ENCODE measurements around the gene AFAP1. TPM values are rescaled to one million over a fixed set of nuclear protein-coding genes. Genes with fewer than 3 reads are reported as not detected.

Gene AFAP1
- total and polyA plus RNA-seq, 2 of the 4 experiments (the other 2 are of a cell fraction) = 48.2 to 80.9 TPM

DNA sequence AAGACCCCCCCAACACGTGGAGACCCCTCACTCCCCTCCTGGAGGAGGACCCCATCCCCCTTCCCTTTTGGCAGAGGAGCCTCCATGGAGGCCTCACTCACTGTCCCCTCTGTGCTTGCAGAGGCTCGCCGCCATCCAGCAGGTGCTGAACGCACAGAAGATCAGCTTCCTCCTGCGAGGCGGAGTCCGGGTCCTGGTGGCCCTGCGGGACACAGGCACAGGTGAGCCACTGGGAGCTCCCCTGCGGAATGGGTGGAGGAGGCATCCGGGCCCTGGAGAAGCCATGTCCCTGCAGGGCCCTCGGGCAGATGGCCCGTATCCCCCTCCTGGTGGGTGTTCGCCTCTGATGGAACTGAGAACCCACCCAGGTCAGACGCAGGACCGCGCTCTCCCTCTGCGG, 206.5 kb downstream of the AFAP1 start:
- H3K23ac ChIP-seq (ENCODE audit: low read depth, low read length) = no peak overlapping the region
- H2AFZ ChIP-seq (replicated peaks; ENCODE audit: low read length, poor library complexity) = no peak overlapping the region
- no peak overlapping the region for H4K91ac ChIP-seq (ENCODE audit: insufficient read depth, low read depth, low read length)
- intact Hi-C loops (cut with micrococcal nuclease) = no loop called here
- dilution Hi-C loops (cut with HindIII; ENCODE audit: low sequenced_read_pairs, unreplicated experiment) = no loop called here
- H3K4me1 ChIP-seq (ENCODE audit: control insufficient read depth, insufficient read depth, low read length) = no peaks in the 10 kb centered on the region
- no peak overlapping the region for H3K4me3 ChIP-seq (ENCODE audit: insufficient read depth, low read depth, low read length)
- H4K20me1 ChIP-seq (ENCODE audit: insufficient read depth, low read length) = no peaks in the 10 kb centered on the region; the same call in 1 of the 2 replicates
- H3K9me1 ChIP-seq (ENCODE audit: insufficient read depth, low read length) = no peaks in the 10 kb centered on the region
- in situ Hi-C loops (cut with MboI; ENCODE audit: low sequenced_read_pairs) = no loop called here
- no peak for DNase-seq
- peaks cover 29% of the 10 kb centered on the region for H3K27me3 ChIP-seq (ENCODE audit: control insufficient read depth, insufficient read depth, low read length)
- no peak overlapping the region for H3K18ac ChIP-seq (ENCODE audit: low read depth, low read length)
- H4K5ac ChIP-seq (ENCODE audit: low read depth, low read length) = no peak overlapping the region
- H4K8ac ChIP-seq (ENCODE audit: low read depth in 2 of 2, low read length in 2 of 2) = no peak overlapping the region
- H3K9me3 ChIP-seq (ENCODE audit: control insufficient read depth, insufficient read depth, low read length) = no peaks in the 10 kb centered on the region
- H2BK15ac ChIP-seq (ENCODE audit: low read depth, low read length) = no peak overlapping the region
- no peak overlapping the region for H3K4me2 ChIP-seq (ENCODE audit: low read depth, low read length)
- H2AK5ac ChIP-seq (ENCODE audit: low read depth, low read length) = no peak overlapping the region
- H2BK20ac ChIP-seq (ENCODE audit: low read depth, low read length) = no peak overlapping the region
- no peak overlapping the region for H3K27ac ChIP-seq (ENCODE audit: insufficient read depth, low read length)
- no peak overlapping the region for H2BK120ac ChIP-seq (ENCODE audit: low read depth, low read length)
- no TSS peak for BruUV-seq (replicated peaks)
- H3K14ac ChIP-seq (replicated peaks; ENCODE audit: low read depth, low read length) = no peak overlapping the region
- no peak overlapping the region for H2AK9ac ChIP-seq (replicated peaks; ENCODE audit: low read depth, low read length, poor library complexity)
- ATAC-seq (ENCODE audit: low read depth) = no peak
- no peaks in the 10 kb centered on the region for H3K79me1 ChIP-seq (ENCODE audit: low read depth in 1 of 2, low read length in 2 of 2)
- no peak overlapping the region for H3K9ac ChIP-seq (ENCODE audit: low read depth, low read length)
- TF ChIP-seq NFE2L2 (IDR thresholded peaks at IDR 0.05; ENCODE audit: low read depth, low read length) = no peak
- no peak for TF ChIP-seq RAD21 (IDR thresholded peaks at IDR 0.05; ENCODE audit: low read length)
- no peak for TF ChIP-seq RCOR1 (IDR thresholded peaks at IDR 0.05; ENCODE audit: insufficient replicate concordance, low read length)
- no peak for TF ChIP-seq MAFK (IDR thresholded peaks at IDR 0.05; ENCODE audit: low read depth, low read length)
- no peak overlapping the region for H3K4ac ChIP-seq (ENCODE audit: low read depth, low read length)
- POLR2A ChIA-PET (ENCODE audit: unreplicated experiment) = no interaction called here
- WGBS, 2 experiments (ENCODE audit: extremely low coverage in 2 of 2, insufficient read length in 1 of 2) = 86% methylated on average over 9 of the region's 17 CpGs; no CpG with 5 or more reads in 1 of the 2 experiments
- no peaks in the 10 kb centered on the region for H3K36me3 ChIP-seq (ENCODE audit: control insufficient read depth, insufficient read depth, low read length)
- no peak overlapping the region for H2BK5ac ChIP-seq (ENCODE audit: low read depth, low read length, poor library complexity, severe bottlenecking)
- H3K56ac ChIP-seq (ENCODE audit: extremely low read depth, insufficient read depth, low read length) = no peak overlapping the region
- CTCF ChIA-PET = no interaction called here

Measured in IMR-90 (cell line).